Measurements from ENCODE around the gene RGS4.

Gene RGS4

DNA sequence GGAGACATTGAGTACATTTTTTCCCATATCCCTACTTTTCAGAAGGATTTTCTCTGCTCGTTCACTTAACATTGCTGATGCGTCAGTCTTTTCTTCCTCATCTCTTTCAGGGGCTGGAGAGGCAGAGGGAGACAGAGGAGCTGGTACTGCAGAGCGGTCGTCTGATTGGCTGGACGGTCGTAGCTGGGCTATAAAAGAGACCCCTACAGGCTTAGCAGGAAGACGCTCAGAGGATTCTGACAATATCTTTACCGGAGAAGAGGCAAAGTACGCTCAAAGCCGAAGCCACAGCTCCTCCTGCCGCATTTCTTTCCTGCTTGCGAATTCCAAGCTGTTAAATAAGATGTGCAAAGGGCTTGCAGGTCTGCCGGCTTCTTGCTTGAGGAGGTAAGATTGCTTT lies at the start of gene RGS4:
TSS of gene RGS4 (plus strand) at position 220 of the 400 bp plus-strand sequence. CDS start at position 344, 124 bp downstream.
- FAIRE-seq, result no peak

- FAIRE-seq, result no peak
These were observed 47.0 kb upstream of the RGS4 start for GRCh38 chr1:163022129-163022528.

DNA sequence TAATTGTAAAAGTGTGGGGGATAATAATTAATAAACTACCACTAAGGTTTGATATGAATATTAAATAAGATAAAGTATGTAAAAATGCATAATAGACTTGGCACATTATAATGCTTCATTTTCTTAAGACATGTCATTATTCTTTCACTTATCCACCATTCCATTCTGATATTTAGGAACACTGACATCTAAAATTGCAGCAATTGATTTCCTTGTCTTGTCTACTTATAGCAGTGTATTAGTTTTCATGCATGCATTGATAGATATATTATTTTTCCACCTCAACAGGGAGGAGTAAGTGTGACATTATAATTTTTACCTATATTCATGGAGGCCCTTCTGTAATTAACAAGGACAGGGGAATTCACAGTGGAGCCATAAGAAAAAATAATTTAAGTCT lies 41.6 kb upstream of the RGS4 start:
- FAIRE-seq, result no peak

DNA sequence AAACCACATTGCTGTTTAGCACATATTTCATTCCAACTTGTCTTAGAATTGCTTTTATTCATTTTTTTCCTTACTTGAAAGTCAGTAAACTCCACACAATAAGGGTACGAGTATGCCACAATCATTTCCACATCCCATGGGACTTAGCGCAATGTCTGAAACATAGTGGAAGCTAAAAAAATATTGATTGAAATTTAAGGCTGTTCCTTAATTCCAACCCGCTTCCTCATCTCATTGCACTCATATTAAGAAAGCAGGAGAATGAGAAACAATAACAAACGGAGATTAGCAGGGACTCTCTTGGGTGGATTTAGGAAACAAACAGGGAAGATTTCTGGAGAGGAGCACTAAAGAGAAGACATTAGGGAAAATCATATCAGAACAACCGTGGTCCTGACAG lies 39.3 kb upstream of the RGS4 start:
- no peak for FAIRE-seq

- FAIRE-seq, result no peak
These were observed 33.5 kb upstream of the RGS4 start for GRCh38 chr1:163035446-163036249.

- FAIRE-seq, result no peak
These were observed 32.5 kb upstream of the RGS4 start for GRCh38 chr1:163036671-163037070.

GRCh38 chr1:163038928-163039706 lies 30.0 kb upstream of the RGS4 start:
- no peak for FAIRE-seq

DNA sequence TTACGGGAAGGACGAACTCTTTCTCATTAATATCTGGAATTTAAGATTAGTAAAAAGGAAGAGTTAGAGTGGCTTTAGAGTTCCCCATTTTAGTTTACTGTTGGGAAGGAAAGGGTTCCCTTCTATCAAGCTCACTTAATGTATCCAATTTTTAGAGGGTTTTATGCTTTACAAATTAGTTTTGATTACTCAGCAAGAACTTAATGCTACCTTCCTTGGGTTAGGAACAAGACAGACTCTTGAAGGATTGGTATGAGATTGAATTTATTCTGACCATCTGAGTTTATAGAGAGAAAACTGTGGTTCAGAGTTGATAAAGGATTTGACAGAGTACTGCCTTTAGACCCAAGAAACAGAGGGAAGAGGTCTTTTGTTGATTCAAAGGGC lies 29.5 kb upstream of the RGS4 start:
- no peak for FAIRE-seq

DNA sequence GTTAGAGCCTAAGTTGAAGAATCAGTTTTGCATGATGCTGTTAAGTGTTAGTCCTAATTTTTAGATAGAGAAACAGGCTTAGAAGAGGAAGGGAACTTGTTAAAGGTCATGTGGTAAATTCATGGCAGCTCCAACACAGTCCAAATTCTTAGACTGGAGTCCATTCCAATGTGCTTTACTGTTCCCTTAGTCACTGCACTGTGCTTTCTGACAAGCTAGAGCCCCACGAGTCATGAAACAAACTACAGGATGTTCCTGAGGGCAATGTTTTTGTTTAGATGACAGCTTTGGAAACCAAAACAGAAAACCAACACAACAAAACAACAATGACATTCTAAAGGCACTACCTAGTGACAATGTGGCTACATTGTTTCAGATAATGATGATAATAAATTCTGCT lies 23.1 kb upstream of the RGS4 start:
- FAIRE-seq, result no peak

GRCh38 chr1:163047951-163048659 lies 21.1 kb upstream of the RGS4 start:
- FAIRE-seq, result no peak

- no peak for FAIRE-seq
These were observed 20.3 kb upstream of the RGS4 start for GRCh38 chr1:163048869-163049268.

GRCh38 chr1:163049296-163049695 lies 19.9 kb upstream of the RGS4 start:
- FAIRE-seq, result no peak

DNA sequence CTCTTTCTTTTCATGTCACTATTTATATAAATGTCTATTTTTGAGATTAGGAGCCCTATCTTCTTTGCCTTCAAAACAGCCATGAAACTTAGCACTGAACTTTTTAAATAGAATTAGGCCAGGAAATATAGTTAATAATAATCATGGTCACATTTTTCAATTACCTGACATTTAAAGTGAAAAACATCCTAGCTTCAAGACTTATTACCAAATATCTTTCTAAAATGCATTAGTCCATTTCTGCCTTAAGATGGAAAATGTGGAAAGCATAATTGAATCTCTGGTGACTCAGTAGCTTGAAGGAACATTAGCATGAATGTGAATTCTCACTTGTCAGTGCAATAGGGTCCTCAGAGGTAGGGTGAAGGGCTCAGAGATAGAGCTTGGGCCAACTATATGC lies 18.7 kb upstream of the RGS4 start:
- no peak for FAIRE-seq

- no peak for FAIRE-seq
These were observed 15.0 kb upstream of the RGS4 start for GRCh38 chr1:163054181-163054591.

DNA sequence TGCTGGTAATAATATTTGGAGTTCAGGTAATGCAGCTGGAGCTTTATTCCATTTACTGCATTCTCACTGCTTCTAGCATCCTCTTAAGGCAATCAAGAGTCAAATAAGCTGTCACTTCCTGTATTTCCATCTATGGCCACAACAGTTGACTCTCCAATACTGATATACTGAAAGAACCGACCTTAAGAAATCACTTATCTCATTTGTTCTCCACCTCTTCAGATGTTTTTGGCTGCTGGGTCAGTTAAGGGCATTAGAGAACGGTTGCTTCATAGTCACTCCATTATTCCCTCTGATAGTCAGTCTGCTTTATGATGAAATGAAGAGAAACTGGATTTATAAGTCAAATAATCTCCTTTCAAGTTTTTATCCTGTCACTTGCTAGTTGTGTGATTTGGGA lies 14.2 kb upstream of the RGS4 start:
- FAIRE-seq, result no peak

DNA sequence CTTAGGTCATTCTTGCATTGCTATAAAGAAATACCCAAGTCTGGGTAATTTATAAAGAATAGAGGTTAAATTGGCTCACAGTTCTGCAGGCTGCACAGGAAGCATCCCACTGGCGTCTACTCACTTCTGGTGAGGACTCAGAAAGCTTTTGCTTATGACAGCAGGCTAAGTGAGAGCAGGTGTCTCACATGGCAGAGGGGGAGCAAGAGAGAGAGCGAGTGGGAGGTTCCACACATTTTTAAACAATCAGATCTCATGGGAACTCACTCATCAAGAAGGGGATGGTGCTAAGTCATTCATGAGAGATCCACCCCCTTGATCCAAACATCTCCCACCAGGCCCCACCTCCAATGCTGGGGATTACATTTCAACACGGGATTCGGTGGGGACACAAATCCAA lies 13.6 kb upstream of the RGS4 start:
- no peak for FAIRE-seq

GRCh38 chr1:163056831-163057230 lies 12.3 kb upstream of the RGS4 start:
- FAIRE-seq, result no peak

DNA sequence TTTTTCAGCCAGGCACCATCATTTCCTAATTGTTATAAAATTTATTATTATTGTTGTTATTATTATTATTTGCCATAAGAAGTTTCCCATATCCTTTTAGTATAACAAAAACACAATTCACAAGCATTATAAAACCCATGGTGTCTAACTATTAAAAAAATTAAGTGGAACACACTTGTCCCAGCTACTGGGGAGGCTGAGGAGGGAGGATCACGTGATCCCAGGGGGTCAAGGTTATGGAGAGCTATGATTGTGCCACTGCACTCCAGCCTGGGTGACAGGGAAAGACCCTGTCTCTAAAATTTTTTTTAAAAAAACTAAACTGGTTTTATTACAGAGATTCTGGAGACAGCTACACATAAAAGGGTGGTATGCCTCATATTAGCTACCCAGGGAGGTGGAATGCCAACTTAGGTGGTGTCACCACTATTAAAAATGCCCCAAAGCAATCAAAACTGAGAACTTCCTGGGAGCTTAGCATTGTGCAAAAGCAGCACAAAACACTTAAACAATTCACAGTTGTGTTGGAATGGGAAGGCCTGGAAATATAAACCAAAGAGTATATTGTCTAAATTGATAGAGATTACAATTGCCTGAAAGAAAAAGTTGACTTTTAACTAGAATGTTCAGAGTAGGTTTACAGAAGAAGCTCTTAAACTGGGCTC lies 8.7 kb upstream of the RGS4 start:
- no peak for FAIRE-seq

DNA sequence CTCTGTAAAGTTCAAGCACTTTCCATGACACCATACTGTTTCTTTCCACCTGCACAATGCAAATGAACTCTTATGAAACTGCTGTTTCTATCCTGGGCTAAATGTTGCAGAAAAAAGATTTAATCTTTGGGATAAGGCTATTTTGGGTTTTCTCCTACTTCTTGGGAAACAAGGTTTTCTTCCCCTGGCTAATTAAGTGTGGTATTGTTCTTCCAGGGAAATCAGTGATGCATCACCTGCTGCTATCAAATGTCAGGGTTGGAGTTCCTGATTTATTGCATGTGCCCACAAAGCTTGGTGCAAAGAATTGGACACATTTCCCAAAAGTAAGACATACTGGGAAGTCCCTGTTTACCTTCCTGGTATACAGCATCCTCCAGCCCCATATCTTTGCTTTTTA lies 6.0 kb upstream of the RGS4 start:
- no peak for FAIRE-seq

DNA sequence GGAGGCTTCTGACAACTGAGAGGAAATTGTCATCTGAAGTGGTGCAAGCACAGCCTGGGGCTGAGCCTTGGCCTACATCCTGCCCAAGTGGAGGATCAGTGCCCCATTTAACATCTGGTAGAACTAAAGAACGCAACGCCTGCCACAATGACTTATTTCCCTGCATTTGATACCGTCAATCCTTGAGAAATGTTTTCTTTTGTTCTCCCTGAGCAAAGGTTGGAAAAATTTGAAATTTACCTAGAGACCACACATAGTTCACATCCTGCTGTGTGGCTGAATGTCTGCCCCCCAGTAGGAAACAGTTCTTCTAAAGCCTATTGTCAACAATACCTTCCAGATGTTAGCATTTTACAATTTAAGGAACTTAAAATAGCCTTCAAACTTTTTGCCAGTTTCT lies 5.6 kb upstream of the RGS4 start:
- no peak for FAIRE-seq

GRCh38 chr1:163066168-163066567 lies 3.0 kb upstream of the RGS4 start:
- FAIRE-seq, result no peak

GRCh38 chr1:163066686-163067085 lies 2.5 kb upstream of the RGS4 start:
- FAIRE-seq, result no peak

GRCh38 chr1:163068716-163069115 lies 445 bp upstream of the RGS4 start:
- FAIRE-seq, result no peak

Measured in G401.6 (cell line).